GM21723 (cell line): Measurements from ENCODE around the gene TRPC1.
"Not testable (repeated sequence)": the region's sequence is repeated elsewhere in the genome, so short reads cannot be mapped to it uniquely, and the experiment has no call there.

Experiments used
- ATAC-seq: cut with Tn5 transposase; IDR thresholded peaks from one replicate; pipeline ENCODE4 v1.9.1; 2021; ENCODE audit warnings: mild to moderate bottlenecking, moderate library complexity; ENCODE audit not compliant: unreplicated experiment

TRPC1 gene

GRCh38 chr3:142750531-142750930 is 26.7 kb downstream of the TRPC1 start:
- not testable (repeated sequence) for ATAC-seq

GRCh38 chr3:142752605-142753004 is 28.8 kb downstream of the TRPC1 start:
- not testable (repeated sequence) for ATAC-seq

- ATAC-seq = no peak
Measured at GRCh38 chr3:142754494-142754893, 30.7 kb downstream of the TRPC1 start.

- no peak for ATAC-seq
Measured at GRCh38 chr3:142768338-142768737, 44.5 kb downstream of the TRPC1 start.

GRCh38 chr3:142777927-142778326 is 54.1 kb downstream of the TRPC1 start:
- ATAC-seq = no peak

- ATAC-seq = no peak
Measured at GRCh38 chr3:142778541-142778940, 54.7 kb downstream of the TRPC1 start.

GRCh38 chr3:142779591-142779990 is 55.8 kb downstream of the TRPC1 start:
- no peak for ATAC-seq

GRCh38 chr3:142782616-142783015 is 58.8 kb downstream of the TRPC1 start:
- ATAC-seq = no peak

GRCh38 chr3:142784228-142784627 is 60.4 kb downstream of the TRPC1 start:
- no peak for ATAC-seq

- no peak for ATAC-seq
Measured at GRCh38 chr3:142785996-142786395, 62.2 kb downstream of the TRPC1 start.

GRCh38 chr3:142787719-142788118 is 63.9 kb downstream of the TRPC1 start:
- no peak for ATAC-seq

GRCh38 chr3:142794508-142794907 is 70.7 kb downstream of the TRPC1 start:
- no peak for ATAC-seq

- ATAC-seq = no peak
Measured at GRCh38 chr3:142795332-142795731, 71.5 kb downstream of the TRPC1 start.

- ATAC-seq = no peak
Measured at GRCh38 chr3:142796823-142797222, 73.0 kb downstream of the TRPC1 start.

GRCh38 chr3:142801746-142802145 is 77.9 kb downstream of the TRPC1 start:
- no peak for ATAC-seq

GRCh38 chr3:142802891-142803290 is 79.1 kb downstream of the TRPC1 start:
- ATAC-seq = no peak

- ATAC-seq = no peak
Measured at GRCh38 chr3:142808103-142808917, 84.5 kb downstream of the TRPC1 start.

GRCh38 chr3:142809259-142809658 is 85.4 kb downstream of the TRPC1 start:
- no peak for ATAC-seq

- no peak for ATAC-seq
Measured at GRCh38 chr3:142815803-142816202, 92.0 kb downstream of the TRPC1 start.

- ATAC-seq = no peak
Measured at GRCh38 chr3:142817356-142817755, 93.5 kb downstream of the TRPC1 start.

- no peak for ATAC-seq
Measured at GRCh38 chr3:142817897-142818296, 94.1 kb downstream of the TRPC1 start.

GRCh38 chr3:142818651-142819050 is 94.8 kb downstream of the TRPC1 start:
- no peak for ATAC-seq

GRCh38 chr3:142819179-142819578 is 95.3 kb downstream of the TRPC1 start:
- no peak for ATAC-seq
